HG03159 (cell line): ENCODE data around the gene ANGPTL1.
"Not testable (repeated sequence)": the region's sequence is repeated elsewhere in the genome, so short reads cannot be mapped to it uniquely, and the experiment has no call there.

ENCODE experiments used
- ATAC-seq: cut with Tn5 transposase; IDR thresholded peaks from one replicate; pipeline ENCODE4 v1.9.1; 2021; ENCODE audit warnings: mild to moderate bottlenecking, moderate library complexity; ENCODE audit not compliant: unreplicated experiment

Gene ANGPTL1

DNA sequence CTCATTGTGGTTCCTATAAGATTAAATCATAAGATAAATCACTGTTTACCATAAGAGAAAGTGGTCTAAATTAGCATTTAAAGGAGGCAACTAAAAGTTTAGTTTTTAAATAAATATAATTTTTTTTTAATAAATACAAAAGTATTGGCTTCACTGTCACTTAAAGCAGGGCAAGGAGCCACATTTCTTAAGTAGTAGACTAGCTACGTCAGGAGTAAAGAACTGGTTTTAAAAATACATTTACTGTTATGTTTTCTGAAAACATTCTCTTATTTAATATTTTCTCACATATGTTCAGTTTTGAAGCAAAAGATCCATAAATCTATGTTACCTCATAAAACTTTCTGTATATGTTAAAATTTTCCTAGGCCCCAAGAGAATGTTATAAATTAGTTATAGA, 2.2 kb downstream of the ANGPTL1 start:
- ATAC-seq: no peak

DNA sequence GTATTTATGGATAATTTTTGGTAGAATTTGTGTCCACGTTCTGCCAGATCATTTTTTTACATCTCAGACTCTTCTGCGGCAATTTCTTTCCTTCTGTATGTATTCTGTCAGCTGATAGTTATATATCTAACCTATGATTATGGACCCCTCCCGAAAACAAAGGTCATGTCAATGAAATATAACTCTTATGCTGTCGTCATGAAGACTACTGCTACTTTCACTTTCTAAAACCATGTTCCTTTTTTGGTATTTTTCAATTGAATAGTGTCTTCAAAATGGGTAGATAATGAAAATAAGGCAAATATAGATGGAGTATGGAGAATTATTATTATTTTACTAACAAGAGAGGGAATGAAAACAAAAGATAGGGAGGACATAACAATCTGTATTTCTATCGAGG, 3.2 kb downstream of the ANGPTL1 start:
- ATAC-seq: no peak

DNA sequence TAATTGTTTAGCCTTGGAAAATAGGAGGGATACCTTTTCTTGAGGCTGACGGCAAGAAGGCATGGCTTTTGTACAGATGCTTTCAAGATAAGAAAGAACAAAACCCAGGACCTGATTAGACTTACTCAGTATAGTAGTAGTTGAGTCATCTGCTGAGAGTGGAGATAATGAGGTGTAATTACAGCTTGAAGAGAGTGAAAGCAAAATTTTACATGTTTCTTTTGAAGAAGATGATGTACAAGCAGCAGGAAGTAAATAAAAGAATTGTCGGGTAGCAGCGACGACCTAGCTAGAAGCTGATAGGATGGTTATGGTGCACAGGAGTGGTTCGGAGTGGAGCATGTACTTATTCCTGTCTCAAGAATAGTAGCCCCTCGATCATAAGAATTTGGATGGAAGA, 6.6 kb downstream of the ANGPTL1 start:
- ATAC-seq: no peak

DNA sequence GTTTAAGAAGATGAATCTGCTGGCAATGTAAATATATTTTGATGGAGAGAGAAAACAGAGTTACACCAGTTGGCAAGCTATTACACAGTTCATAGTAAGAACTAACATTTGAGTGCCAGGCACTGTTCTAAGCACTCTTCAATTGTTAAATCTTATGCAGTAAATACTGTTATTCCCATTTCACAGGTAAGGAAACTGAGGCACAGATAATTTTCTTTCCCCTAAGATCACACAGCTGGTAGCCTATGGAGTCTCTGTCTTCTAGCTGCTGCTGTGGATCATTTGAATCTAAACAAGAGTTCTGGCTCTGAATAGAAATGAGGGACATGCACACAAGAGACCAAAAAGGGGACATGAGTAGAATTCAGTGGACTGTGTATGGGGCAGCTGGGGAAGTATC, 8.0 kb downstream of the ANGPTL1 start:
- ATAC-seq: no peak

DNA sequence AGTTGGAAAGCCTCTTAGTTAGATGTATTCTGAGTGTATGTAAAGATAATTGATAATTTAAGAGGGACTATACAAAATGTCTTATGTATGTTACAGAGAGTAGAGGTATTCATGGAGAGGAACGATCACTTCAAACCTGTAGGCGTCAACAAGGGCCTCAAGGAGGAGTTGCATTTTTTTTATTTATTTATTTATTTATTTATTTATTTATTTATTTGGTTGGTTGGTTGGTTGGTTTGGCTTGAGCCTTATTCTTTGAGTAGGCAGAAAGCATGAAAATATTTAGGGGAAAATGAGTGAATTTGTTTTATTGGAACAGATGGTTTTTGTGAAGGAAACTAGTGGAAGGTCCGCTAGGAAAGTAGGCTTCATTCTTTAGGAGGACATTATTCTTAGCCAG, 8.5 kb downstream of the ANGPTL1 start:
- no peak for ATAC-seq

DNA sequence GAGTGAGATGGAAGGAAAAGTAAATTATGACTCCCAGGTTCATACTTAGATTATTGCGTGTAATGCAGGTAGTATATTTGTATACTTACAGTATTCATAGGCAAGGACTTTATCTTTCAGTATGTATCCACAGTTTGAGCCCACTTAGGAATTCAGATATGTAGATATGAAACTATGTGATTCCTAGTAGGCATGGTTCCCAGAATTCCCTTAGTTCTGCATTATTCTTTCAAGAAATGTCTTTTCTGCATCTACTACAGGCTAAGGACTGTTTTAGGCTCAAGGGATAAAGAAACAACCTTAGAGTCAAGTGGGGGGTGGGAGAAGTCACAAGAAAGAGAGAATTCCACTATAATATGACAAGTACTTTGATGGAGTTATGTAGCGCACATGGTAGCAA, 13.8 kb downstream of the ANGPTL1 start:
- no peak for ATAC-seq

DNA sequence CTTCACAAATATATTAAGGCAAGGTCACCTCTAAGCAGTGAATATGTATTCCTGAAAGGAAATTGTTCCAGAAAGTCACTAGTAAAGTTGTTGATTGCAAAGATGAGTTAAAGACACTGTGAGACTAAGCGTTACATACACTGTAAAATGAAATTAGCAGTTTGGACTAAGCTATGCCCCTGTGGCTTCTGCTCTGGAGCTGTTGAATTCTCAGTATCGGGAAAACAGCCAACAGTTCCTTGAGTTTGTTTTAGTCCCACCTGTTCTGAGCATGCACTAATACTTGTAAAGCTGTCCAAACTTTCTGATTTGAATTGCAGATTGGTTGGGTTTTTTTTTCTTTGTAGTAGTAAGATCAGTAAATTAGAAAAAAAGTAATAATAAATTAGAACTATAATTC, 21.0 kb downstream of the ANGPTL1 start:
- ATAC-seq: no peak

DNA sequence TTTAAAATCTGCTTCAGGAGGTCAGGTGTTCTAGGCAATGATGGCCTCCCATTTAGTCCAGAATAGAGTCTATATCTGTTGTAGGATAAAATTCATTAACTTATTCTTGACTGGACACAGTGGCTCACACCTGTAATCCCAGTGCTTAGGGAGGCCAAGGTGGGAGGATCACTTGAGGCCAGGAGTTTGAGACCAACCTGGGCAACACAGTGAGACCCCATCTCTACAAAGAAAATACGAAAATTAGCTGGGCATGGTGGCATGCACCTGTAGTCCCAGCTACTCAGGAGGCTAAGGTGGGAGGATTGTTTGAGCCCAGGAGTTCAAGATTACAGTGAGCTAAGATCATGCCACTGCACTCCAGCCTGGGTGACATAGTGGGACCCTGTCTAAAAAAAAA, 23.0 kb downstream of the ANGPTL1 start:
- ATAC-seq: not testable (repeated sequence)

DNA sequence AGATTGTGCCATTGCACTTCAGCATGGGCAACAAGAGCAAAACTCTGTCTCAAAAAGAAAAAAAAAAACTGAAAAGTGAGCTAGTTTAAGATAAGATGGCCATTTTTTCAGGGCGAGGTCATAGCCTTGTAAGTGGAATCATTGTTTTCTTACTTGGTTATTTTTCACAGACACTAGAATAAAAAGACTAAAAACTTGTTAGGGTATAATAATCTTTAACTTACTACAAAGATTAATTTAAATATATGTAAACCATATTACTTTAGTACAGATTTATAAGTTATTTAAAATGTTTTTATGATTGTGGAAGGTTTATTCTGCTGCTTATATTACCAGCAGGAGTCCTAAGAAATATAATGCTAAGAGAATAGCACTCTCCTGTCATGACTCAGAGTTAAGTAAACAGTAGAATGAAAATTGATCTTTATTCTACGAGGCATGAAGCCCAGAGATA, 23.5 kb downstream of the ANGPTL1 start:
- ATAC-seq: no peak

DNA sequence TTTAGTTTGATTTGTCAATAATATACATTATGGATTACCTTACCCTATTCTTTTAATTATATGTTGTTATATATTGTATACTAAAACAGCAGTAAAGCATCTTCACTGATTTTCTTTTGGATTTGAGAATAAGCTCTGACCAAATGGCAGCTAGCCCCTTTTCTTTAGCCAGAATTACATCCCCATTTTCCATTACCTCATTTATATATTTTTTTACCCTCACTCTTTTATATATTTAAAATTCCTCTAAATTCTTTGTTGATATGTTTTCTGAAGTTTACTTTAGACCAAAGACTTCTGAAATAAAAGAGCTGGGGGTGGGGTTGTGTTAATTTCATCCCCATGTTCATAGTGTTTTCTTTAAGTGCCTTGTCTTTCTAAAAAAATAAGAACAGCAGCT, 24.6 kb downstream of the ANGPTL1 start:
- ATAC-seq: no peak

DNA sequence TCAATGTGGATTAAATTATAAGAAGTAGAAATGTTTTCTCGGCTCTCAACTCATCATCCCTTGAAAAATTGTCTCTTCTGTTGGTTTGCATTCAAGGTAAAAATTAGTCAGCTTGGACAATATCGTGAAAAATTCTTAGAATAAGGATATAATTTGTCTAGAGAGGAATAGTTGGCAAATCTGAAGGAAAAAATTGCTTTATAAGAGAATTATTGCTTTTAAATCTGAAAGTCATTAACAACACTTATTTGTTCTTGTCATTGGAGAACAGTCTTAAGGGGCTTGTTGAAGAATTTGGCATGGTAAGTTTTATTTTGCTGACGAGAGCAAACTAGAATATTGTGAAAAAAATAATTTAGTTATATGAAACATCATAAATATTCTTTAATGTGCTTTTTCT, 26.4 kb downstream of the ANGPTL1 start:
- ATAC-seq: no peak

DNA sequence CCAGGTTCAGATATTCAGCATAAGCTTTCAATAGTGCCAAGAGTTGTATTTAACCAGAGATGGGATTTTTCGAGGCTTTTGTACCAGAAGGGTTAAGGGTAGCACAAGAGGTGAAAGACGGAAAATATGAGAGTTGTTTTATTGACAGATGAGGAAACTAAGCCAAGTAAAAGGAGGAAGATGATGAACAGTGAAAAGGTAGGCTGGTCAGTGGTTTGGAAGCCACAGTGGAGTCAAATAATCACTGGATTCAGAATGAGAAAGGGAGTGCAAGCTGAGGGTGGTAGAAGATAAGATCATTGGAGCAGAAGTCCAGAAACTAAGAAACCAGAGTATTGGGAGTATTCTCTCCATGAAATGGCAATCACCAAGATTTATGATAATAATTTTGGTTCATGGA, 45.7 kb downstream of the ANGPTL1 start:
- ATAC-seq: no peak

DNA sequence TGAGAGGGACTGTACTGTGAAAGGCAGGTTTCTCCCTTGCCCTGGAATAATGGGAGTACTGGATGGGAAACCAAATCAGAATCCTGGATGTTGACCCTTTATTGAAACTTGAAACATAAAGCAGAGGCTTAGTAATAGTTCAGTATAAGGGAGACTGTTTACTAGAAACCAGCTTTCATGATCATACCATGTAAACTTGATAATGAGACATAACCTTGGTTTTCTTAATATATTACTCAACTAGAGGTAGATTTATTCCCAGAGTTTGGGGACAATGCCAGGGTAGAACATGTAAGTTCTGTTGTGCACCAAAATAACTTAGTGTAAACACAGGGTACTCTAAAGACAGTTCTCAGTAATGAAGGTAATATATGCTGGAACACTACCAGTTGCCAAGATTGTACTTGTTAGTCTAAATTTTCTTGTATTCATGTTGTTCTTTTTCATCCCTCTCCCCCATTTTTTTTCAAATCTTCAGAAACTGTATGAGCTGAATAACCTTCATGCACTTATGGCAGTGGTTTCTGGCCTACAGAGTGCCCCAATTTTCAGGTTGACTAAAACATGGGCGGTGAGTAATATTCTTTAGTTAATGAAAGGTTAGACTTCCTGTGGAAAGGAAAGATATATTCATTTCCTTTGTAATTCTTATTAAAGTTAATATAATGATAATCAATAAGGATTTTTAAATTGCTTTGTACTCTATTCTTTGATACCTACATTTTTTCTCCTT, 49.6 kb downstream of the ANGPTL1 start:
- ATAC-seq: no peak

DNA sequence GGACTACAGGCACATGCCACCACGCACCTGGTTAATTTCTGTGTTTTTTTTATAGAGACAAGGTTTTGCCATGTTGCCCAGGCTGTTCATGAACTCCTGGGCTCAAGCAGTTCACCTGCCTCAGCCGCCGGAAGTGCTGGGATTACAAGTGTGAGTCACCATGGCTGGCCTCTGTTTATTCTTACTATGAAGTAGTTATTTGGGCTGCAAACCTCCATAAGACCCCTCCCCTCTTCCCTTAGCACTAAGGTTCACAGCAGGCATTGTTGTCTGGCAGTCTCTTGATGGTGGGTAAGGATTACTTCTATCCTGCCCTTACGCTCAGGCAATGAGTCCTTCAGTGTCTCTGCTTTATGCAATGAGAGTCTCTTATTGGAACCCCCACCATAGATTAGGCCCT, 51.8 kb downstream of the ANGPTL1 start:
- ATAC-seq: no peak

DNA sequence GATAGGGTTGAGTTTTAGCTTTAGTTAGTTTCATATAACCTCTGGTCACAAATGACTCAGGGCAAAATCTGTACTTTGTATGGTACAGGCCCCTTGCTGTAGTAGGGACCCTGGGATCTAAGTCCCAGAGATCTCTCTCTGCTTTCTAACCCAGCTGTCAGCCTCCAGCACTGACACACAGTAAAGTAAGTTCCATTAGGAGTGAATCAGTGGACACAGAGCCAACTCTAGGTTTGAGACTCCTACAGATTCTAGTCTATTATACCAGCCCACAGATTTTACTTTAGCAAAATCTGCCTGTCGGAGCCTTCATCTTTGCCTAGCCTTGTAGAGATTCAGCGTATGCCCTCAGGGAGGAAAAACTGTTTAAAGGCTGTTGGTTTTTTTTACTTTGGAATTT, 52.5 kb downstream of the ANGPTL1 start:
- no peak for ATAC-seq

DNA sequence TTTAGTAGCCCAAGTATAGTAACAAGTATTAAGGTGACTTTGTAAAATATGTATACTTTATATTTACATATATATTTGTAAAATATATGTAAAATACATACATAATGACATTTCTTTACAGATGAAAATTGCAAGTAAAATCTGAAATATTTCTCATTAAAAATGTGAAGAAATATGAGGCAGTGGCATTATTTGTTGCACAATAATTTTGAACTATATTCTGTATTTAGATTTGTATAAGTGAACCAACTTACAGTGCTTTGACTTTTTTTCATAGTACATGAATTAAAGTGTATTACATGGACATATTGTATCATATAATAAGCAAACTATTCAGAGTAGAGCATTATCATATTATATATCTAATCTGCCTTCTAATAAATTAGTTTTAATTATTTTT, 60.3 kb downstream of the ANGPTL1 start:
- no peak for ATAC-seq

DNA sequence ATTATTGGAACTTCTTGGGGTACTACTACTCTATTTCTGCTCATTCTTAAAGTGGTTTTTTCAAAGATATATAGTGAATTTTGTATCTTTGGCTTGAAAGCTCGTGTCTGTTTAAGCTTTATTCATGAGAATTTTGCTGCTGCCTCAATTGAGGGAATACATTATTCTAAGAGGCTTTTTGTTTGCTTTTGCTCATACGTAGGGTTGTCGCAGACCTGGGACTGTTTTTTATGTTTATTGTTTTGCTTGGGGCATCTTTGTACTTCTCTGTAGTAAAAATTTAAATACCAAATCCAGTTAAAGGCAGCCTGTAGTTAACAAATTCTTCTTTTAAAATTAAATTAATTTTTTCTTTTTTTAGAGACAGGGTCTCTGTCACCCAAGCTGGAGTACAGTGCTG, 62.3 kb downstream of the ANGPTL1 start:
- no peak for ATAC-seq

DNA sequence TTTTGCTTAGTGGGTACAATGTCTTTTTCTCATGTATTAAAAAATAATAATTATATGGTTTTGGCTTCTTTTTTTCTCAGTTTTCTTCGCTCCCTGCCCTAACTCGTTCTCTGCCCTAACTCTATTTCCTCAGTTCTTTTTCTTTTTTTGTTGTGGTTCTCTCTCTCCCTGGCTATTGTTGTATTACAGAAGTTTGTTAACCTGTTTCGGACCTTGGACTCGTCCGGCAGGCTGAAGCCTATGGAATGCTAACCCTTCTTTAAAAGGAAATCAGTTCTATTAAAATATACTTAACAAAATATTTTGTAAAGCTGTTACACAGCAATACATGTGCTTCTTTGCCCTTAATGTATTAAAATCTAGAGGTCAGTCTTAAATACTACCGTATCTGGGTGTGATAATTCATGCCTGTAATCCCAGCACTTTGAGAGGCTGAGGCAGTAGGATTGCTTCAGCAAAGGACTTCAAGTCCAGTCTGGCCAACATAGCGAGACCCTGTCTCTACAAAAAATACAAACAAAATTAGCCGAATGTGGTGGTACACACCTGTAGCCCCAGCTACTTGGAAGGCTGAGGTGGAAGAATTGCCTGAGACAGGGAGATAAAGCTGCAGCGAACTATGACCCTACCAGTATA, 64.1 kb downstream of the ANGPTL1 start:
- ATAC-seq: no peak

DNA sequence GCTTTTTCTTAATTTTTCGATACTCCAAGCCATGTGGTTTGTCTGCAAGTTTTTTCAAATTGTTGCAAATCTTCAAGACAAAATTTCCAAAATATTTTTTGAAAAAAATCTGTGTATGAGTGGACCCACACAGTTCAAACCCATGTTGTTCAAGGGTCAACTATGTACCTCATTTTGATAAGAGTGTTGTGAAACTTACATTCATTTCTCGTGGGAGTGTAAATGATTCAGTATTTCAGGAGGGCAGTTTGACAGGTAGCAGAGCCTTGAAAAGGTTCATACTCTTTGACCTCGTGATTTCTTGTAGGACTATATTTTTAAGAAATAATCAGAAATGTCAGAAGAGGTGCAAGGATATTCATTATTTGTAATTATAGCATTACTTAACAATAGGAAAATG, 68.0 kb downstream of the ANGPTL1 start:
- ATAC-seq: no peak
